HG03025 (cell line): ENCODE data around the gene CCDC88C.
"Not testable (repeated sequence)": the region's sequence is repeated elsewhere in the genome, so short reads cannot be mapped to it uniquely, and the experiment has no call there.

ENCODE experiments used
- ATAC-seq: cut with Tn5 transposase; IDR thresholded peaks from one replicate; pipeline ENCODE4 v1.9.1; 2021; ENCODE audit warnings: mild to moderate bottlenecking, moderate library complexity; ENCODE audit not compliant: unreplicated experiment, low FRiP score

Gene CCDC88C

GRCh38 chr14:91277546-91278382 lies 139.9 kb downstream of the CCDC88C start:
- ATAC-seq = no peak

DNA sequence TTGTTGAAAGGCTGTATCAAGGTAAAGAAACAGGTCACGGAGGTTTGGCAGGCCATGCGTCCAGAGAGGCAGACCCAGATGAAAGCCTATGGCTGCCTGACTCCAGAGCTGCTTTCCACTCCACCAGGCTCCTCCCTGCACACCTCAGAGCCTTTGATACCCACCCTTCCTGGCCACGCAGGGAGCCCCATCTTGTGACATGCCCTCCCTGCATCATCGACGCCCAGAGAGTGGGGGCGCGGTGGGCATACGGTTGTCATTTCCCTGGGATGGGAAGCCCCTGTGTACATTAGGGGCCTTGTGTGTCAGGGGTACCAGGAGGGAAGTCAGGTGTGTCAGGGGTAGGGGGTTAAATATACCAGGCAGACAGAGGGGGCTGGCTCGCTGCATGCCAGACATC lies 142.8 kb downstream of the CCDC88C start:
- ATAC-seq = no peak

DNA sequence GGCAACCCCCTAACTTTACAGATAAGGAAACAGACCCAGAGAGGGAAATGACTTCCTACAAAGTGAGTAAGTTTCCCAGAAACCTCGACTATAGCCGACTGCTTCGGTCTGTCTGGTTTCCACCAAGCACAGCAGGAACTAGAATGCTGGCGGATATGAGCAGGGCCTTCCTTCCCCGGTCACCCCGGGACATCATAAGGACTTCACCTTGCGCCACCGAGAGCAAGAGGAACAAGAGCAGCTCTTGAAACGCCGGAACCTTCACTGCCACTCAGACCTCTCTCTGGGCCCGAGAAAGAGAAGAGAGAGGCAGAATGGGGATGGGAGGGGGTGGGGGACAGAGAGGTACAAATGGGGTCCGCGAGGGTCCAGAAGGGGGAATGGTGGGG lies 143.7 kb downstream of the CCDC88C start:
- no peak for ATAC-seq

DNA sequence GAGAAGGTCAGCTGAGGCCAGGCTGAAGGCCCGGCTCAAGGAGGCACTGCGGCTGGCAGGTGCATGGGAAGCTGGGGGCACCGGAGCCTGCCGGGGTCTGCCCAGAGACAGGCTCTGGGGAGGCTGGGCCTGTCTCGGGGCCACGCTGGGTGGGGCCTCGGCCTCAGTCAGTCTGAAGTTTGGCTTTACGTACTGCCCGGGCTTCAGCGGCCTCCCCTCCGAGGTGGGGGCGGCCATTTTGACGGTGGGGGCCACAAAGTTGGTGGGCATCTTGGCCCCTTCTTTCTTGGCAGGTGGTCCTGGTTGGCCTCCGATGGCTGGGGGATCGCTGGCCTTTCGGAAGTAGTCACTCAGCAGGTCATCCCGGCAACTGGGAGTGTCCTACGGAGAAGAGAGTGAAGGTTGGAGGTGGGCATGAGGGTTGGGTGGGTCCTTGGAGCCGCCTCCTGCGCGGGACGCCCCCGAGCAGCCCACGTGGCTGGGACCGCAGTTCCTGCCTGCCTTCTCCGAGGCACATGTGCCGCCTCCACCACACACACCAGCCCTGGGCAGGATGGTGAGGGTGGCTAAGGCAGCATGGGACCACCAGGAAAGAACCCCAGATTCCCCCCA lies 144.2 kb downstream of the CCDC88C start:
- no peak for ATAC-seq

DNA sequence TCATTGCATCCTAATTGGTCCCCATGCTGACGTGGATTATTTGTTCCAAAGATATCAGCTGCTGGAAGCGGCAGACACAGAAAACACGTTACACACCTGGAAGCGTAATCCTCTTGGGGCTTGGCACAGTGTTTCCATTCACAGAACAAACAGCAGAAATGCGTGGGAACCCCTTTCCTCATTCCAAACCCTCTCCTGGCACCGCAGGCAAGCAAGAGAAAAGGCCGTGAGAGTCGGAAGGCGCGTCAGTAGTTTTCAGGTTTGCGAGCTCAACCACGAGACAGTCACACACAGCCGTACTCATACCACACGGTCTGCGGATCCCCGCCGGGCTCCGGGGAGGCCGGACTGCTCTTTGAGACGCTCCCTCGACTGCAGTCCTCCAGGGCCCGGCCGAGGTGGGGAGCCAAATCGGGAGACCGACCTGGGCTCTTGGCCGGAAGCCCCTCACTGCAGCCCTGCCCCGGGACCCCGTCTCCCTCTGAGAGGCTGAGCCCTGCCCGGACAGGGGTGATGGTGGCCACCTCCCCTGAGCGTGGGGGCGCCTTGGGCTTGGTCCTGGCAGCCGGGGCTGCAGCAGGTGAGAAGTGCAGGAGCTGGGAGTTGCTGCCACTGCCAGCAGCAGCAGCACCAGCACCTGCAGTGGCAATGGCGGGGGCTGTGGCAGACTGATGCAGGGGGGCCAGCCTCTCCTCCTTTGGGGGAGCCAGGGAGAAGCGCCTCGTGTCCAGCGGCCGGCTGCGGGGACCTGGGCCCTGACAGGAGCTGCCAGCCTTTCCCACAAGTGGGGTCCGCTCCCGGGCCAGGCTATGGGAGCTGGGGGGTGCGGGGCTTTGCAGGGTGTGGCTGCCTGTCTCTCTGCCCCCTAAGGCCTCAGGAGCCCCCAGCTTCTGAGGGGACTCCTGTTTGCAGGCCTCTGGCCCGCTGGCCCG lies 145.0 kb downstream of the CCDC88C start:
- ATAC-seq = no peak

DNA sequence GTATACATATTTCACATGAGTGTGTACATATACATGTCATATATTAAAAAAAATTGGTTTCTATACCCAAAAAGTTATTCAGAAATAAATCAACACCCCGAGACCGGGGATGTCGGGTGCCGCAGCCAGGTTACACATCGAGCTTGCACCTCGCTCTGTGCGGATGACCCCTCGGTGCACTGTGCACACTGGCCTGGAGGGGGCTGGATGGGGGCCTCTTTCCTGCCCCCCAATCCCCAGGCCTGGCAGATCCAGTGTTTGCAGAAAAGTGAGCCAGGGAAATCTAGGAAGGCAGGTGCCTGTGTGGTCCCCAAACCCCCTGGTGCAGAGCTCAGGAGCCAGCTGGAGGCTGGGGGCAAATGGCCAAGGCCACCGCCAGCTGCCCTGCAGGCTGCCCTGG lies 146.0 kb downstream of the CCDC88C start:
- no peak for ATAC-seq

DNA sequence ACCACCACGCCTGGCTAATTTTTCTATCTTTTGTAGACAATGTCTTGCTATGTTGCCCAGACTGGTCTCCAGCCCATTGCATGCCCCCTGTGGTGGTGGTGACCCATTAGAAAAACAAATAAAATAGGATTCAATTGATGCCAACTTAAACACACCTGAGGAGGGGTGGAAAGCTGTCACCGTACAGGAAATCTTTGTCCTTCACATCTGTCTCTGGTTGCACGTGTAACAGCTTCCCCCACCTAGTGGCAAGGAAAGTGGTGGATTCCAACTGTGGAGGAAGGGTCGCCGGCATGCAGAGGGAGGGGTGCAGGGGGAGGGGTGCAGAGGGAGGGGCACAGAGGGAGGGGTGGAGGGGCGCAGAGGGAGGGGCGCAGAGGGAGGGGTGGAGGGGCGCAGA lies 147.0 kb downstream of the CCDC88C start:
- ATAC-seq = no peak

- ATAC-seq = no peak
Measured at GRCh38 chr14:91270188-91270587, 147.4 kb downstream of the CCDC88C start.

DNA sequence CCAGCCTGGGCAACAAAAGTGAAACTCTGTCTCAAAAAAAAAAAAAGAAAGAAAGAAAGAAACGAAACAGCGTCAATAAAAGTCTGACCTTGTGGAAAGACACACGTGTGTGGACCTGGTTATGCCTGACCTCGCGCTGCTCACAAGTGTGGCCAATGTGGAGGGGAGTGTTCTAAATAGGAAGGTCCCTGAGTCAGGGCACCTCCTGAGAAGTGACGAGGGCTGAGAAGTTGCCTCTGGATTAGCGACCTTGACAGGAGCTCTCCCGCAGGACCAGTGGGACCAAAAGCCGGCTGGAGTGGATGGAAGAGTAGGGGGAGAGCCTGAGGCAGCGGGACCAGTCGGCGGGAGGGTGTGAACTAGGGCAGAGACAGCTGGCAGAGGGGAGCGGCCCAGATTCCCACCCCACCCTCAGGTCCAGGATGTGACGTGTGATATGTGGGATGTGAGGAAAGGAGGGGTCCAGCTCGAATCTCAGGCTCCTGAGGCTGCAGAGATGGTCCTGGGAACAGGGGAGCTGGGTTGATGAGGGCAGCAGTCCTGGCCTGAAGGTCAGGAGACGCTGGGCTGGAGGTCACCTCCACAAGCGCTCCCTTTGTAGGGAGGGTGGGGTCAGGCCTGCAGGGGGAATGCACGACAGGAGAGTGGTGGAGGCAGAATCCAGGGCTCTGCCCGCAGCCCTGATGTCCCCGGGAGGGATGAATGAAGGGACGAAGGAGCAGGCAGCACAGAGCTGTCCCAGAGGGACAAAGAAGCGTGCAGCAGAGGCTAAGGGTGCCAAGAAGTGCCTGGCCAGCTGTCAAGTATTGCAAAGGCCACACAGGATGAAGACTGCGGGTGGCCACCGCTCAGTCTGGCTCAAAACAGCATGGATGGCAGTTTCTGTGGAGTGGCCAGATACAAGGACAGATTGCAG lies 148.3 kb downstream of the CCDC88C start:
- ATAC-seq = no peak

- ATAC-seq = no peak
Measured at GRCh38 chr14:91267965-91268437, 149.6 kb downstream of the CCDC88C start.

GRCh38 chr14:91266276-91266675 lies 151.3 kb downstream of the CCDC88C start:
- not testable (repeated sequence) for ATAC-seq

DNA sequence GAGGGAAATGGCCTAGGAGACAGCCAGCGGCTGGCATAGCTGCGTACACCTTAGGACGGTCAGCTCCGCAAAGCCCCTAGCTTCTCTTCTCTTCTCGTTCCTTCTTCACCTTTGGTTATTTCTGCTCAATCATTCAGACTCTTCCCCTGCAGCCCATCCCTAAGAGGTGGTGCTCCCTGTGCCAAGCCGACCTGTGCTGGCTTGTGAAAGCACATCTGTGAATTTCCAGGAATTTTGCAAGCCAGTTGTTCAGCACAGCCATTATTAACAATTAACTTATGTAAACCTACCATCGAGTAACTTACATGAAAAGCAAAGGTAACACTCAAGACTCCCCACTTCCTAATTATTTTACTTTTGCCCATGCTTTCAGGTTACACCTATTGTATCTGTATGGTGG lies 152.2 kb downstream of the CCDC88C start:
- no peak for ATAC-seq

DNA sequence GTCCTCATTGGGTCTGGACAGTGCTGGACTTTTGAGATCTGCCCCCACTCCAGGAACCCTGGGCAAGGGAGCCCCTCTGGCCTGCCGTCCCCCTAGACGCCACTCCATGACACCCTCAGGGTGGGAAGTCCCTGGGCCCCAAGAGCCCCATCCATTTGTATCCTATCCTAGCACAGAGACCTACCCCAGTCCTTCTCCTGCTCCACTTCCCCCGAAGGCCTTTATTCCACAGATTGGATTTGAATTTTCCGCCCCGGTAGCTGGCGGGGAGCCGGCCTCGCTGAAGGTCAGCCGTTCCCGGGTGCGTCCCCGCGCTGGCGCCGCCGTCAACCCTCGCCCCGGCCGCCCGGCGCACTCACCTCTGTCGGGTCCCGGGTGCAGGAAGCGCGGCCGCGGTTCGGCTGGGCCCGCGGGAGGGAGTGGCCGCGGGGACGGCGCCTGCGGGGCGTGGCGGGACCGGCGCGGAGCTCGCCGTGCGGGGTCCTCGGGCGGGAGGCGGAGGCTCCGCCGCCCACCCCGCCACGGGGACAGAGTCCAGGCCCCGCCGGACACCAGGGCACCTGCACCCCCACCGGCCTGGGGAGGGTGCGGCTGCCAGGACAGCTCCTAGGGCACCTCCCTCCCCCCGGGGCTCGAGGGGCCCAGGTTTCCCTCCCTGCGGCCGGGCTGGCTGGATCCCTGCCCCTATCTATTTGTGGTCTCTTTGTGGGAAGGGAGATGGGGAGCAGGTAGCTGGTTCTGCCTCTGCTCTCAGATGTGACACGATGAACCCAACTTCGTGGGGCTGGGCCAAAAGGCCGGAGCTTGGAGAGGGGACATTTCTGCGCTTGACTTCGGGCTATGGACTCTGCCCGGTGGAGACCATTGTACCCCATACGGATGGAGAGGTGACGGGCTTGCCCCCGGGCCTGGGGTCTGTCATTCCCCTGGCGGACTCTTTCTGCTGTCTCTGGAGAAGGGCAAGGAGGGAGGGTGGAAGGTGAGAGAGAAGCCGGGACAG lies 153.2 kb downstream of the CCDC88C start:
- ATAC-seq = no peak

DNA sequence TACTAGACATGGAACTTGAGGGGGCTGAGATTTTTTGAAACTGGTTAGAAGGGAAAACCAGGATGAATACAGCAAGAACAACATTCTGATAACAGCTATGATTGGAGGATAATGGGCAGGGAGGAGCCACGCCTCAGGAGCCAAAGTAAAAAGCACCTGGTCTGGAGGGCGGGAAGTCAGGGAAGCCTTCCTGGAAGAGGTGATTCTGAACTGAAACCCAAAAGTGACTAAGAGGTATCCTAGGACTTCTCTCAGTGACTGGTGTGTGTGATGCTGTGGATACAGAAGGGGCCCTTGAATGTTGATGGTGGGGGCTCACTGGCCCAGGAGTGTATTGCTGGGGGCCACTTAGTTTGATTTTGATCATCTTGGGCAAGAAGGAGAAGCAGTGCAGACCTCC lies 154.3 kb downstream of the CCDC88C start:
- ATAC-seq = no peak

DNA sequence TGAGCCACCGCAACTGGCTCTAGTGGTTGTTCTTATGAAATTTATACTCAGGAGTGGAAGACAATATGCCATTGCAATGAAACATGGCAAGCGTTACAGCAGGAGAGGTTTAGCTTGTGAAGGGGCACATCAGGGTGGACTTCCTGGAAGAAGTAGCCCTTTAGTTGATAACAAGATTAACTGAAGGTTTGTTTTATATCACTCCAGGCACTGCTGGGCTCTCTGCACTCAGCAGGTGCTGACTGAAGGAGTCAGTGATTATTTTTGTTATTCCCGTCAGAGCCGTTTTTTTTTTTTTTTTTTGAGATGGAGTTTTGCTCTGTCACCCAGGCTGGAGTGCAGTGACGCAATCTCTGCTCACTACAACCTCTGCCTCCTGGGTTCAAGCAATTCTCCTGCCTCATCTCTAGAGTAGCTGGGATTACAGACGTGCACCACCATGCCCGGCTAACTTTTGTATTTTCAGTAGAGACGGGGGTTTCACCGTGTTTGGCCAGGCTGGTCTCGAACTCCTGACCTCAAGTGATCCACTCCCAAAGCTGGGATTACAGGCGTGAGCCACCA lies 155.6 kb downstream of the CCDC88C start:
- ATAC-seq = no peak

- ATAC-seq = no peak
Measured at GRCh38 chr14:91261115-91261514, 156.5 kb downstream of the CCDC88C start.

GRCh38 chr14:91258876-91259275 lies 158.7 kb downstream of the CCDC88C start:
- no peak for ATAC-seq

DNA sequence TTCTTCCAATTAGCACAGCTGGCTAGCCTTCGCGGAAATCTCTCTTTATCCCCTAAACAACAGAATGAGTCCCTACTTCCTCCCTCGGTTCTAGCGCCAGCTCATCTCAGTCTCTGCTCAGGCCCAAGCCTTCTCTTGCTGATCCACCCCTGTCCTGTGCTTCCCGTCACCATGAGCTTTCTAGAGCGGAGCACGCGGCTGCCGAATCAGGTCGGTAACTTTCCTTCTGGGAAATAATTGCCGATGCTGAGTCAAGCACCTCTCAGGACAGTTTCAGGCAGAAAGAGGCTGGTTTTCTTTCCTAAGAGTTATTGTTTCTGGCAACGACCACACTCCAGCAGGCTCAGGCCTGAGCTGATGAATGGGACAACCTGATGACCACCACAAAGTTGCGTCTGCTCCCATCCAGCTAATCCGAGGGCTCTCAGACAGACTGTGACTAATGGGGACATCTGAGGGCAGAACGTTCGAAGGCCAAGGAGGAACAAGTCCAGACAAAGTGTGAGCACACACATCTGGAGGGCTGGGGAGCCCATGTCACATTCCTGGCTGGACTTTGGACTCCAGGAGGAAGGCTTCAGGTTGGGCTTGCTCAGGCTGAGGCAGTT lies 159.5 kb downstream of the CCDC88C start:
- no peak for ATAC-seq
